Measurements from ENCODE around the gene SLC5A5.

SLC5A5 gene

DNA sequence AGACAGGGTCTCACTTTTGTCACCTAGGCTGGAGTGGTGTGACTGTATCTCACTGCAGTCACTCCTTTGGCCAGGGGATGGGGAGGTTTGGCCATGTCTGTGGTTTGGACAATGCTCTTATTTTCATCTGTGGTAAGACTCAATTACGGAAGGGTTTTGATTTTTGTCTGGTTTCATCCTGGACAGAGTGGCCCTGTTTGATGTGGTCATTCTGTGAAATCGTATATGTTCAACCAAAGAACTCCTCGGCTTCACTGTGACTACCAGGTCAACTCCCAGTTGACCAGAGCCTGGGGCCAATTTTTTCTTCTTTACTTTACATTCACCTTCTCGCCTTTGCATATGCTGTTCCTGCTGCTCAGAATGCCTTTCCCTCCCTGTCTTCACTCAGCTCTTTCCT lies 54.3 kb downstream of the SLC5A5 start:
- no peak overlapping the region for H3K4me3 ChIP-seq (ENCODE audit: low read depth, low read length)
- TF ChIP-seq, protein P1, sequence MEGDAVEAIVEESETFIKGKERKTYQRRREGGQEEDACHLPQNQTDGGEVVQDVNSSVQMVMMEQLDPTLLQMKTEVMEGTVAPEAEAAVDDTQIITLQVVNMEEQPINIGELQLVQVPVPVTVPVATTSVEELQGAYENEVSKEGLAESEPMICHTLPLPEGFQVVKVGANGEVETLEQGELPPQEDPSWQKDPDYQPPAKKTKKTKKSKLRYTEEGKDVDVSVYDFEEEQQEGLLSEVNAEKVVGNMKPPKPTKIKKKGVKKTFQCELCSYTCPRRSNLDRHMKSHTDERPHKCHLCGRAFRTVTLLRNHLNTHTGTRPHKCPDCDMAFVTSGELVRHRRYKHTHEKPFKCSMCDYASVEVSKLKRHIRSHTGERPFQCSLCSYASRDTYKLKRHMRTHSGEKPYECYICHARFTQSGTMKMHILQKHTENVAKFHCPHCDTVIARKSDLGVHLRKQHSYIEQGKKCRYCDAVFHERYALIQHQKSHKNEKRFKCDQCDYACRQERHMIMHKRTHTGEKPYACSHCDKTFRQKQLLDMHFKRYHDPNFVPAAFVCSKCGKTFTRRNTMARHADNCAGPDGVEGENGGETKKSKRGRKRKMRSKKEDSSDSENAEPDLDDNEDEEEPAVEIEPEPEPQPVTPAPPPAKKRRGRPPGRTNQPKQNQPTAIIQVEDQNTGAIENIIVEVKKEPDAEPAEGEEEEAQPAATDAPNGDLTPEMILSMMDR (IDR thresholded peaks at IDR 0.05; ENCODE audit: low read depth, low read length, missing control alignments) = no peak
- DNase-seq (ENCODE audit: low read depth) = no peak

DNA sequence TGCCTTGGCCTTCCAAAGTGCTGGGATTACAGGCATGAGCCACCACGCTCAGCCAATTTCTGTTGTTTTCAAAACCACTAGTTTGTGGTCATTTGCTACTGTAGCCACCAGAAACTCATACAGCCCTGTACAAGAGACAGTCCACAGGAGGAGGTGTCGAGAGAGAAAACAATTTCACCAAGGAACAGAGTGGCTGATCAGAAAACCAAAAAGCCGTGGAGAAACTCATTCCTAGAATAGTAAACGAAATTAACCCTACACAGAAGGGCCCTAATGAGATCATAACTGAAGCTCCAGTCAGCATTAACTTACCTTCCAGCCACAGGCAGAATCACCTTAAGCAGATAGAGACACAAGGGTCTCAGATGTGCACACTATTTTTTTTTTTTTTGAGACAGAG lies 57.3 kb downstream of the SLC5A5 start:
- TF ChIP-seq, protein P1 (IDR thresholded peaks at IDR 0.05; ENCODE audit: low read depth, low read length, missing control alignments) = no peak
- no peak overlapping the region for H3K4me3 ChIP-seq (ENCODE audit: low read depth, low read length)
- peak; percentile 56 for DNase-seq (ENCODE audit: low read depth)

DNA sequence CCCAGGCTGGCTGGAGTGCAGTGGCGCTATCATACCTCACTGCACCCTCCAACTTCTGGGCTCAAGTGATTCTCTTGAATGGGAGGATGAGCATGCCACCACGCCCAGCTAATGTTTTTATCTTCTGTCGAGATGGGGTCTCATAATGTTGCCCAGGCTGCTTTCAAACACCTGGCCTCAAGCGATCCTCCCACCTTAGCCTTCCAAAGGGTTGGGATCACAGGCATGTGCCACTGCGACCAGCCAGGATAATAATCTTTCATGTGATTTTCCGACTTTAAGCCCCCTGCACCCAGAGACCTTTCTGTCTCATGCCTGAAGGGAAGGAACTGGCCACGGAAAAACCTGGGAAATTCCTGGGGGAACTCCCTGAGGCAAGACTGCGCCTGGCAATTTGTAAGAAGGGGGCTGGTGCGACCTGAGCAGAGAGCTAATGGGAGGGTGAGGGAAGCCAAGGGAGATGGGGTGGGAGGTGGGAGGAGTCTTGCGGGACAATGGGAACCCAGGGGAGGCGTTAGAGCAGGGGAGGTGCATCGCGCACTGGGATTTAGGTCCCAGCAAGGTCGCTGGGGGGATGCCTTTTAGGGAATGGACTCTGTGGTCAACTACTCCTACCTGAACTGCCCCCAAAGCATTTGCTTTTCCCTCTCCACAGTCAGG lies 59.9 kb downstream of the SLC5A5 start:
- H3K4me3 ChIP-seq (ENCODE audit: low read depth, low read length) = peak overlapping the region; percentile 87; the same call in 1 of the 2 replicates
- DNase-seq (ENCODE audit: low read depth) = no peak
- TF ChIP-seq, protein P1 (IDR thresholded peaks at IDR 0.05; ENCODE audit: low read depth, low read length, missing control alignments) = no peak

DNA sequence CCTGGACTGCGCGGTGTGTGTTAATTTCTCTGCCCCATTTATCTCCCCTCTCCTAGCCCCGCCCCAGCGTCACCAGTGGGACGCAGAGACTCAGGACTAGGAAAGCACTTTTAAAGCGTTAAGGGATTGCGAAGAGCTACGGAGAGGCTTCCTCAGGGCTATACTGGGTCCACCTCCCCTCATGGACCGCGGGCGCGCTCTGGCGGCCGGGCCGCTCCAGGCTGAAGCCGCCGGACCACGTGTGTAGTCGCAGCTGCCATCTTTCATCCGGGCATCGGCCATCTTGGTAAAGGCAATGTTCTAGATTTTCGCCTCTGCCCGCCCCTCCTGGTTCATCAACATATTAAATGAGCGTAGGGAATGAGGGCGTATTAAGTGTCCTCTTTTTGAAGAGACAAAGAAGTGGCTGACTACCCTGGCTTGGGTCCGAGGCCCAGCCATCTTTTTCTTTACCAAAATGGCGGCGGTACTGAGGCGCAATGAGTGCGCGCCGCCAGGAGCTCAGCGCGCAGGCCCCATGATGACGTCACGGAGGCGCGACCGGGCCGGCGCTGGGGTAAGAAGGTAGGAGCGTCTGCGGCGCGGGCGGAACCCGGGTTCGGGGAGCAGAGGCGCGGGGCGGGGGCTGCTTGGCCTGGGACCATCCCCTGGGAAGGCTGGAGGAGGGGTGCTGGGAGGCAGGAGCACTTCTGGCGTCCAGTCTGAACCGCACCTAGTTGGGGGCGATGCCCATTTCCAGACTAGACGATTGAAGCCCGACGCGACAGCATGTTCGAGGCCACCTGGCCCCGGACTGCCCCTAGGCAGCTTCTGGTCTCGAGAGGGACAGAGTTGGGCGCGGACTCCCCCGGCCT lies 61.0 kb downstream of the SLC5A5 start, which contains the start of gene CCDC124:
CCDC124 (plus strand) TSS at position 531 of the 854 bp plus-strand sequence. CDS start 3,406 bp downstream, outside the sequence.
- DNase-seq (ENCODE audit: low read depth) = peak; percentile 83
- H3K4me3 ChIP-seq (ENCODE audit: low read depth, low read length) = peak within 1 kb of the TSS; percentile 87
- TF ChIP-seq, protein P1 (IDR thresholded peaks at IDR 0.05; ENCODE audit: low read depth, low read length, missing control alignments) = peak; percentile 99

DNA sequence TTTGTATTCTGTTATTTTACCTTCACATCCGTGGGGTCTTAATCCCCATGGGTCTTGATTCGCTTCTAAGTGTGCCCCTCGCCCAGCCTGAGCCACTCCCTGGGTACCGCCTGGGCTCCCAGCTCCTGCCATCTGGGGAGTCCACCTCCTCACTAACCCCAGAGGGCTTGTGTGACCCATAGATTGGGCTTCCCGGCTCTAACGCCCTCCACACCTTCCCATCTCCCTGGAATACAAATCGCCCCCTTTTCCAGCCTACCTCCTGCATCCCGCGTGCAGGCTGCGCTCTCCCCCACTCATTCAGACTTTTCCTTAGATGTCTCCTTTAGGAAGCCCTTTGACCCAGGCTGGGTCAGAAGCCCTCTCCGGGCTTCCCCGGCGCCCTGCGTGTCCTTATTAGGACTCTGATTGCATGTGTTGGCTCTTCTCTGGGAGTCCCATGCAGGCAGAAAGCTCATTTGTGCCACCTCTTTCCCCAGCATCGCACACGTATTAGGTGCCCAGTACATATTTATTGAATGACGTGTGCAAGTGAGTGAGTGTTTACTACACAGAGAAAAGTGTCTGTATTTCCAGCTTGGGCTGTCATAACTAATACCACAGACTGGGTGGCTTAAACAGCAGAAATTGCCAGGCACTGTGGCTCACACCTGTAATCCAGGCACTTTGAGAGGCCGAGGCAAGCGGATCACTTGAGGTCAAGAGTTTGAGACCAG lies 61.8 kb downstream of the SLC5A5 start:
- H3K4me3 ChIP-seq (ENCODE audit: low read depth, low read length) = peak overlapping the region; percentile 87
- no peak for DNase-seq (ENCODE audit: low read depth)
- TF ChIP-seq, protein P1 (IDR thresholded peaks at IDR 0.05; ENCODE audit: low read depth, low read length, missing control alignments) = no peak

DNA sequence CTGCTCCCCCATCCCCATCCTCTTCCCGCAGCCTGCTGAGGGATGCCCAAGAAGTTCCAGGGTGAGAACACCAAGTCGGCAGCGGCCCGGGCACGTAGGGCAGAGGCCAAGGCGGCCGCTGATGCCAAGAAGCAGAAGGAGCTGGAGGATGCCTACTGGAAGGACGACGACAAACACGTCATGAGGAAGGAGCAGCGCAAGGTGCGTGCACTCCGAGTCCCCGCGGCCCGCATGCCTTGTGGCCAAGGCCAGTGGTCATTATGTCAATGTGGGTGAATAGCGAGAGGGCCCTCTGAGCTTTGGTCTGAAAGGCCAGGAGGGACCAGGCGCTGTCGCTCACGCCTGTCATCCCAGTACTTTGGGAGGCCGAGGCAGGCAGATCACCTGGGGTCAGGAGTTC lies 64.6 kb downstream of the SLC5A5 start:
- no peak overlapping the region for H3K4me3 ChIP-seq (ENCODE audit: low read depth, low read length)
- DNase-seq (ENCODE audit: low read depth) = no peak
- TF ChIP-seq, protein P1 (IDR thresholded peaks at IDR 0.05; ENCODE audit: low read depth, low read length, missing control alignments) = no peak
